DMS 273 (cell line): ENCODE results near the gene TERT.
A peak's percentile ranks its signal among the peaks of the same experiment; 100 is the strongest.
"Not testable (repeated sequence)": the region's sequence is repeated elsewhere in the genome, so short reads cannot be mapped to it uniquely, and the experiment has no call there.

Source experiments
- DNase-seq: peaks from one replicate; lab custom pipeline; 2025; ENCODE audit not compliant: unreplicated experiment; lab: John Stamatoyannopoulos, UW

The TERT gene

GRCh38 chr5:1243487-1244130 is 51.3 kb downstream of the TERT start:
- DNase-seq, result no peak

GRCh38 chr5:1242733-1243486 is 52.0 kb downstream of the TERT start:
- no peak for DNase-seq

GRCh38 chr5:1241509-1242080 is 53.3 kb downstream of the TERT start:
- no peak for DNase-seq

- no peak for DNase-seq
Observed at GRCh38 chr5:1240496-1241260, 54.2 kb downstream of the TERT start.

- DNase-seq, result no peak
Observed at GRCh38 chr5:1239505-1240251, 55.2 kb downstream of the TERT start.

GRCh38 chr5:1235838-1236237 is 59.0 kb downstream of the TERT start:
- no peak for DNase-seq

GRCh38 chr5:1235379-1235778 is 59.5 kb downstream of the TERT start:
- DNase-seq, result no peak

GRCh38 chr5:1232780-1233179 is 62.1 kb downstream of the TERT start:
- DNase-seq, result no peak

GRCh38 chr5:1231354-1231905 is 63.4 kb downstream of the TERT start:
- DNase-seq, result peak; percentile 76

GRCh38 chr5:1230551-1230950 is 64.3 kb downstream of the TERT start:
- no peak for DNase-seq

- no peak for DNase-seq
Observed at GRCh38 chr5:1229822-1230221, 65.0 kb downstream of the TERT start.

- not testable (repeated sequence) for DNase-seq
Observed at GRCh38 chr5:1229023-1229422, 65.8 kb downstream of the TERT start.

GRCh38 chr5:1228120-1228519 is 66.7 kb downstream of the TERT start:
- peak; percentile 79 for DNase-seq

- DNase-seq, result peak; percentile 88
Observed at GRCh38 chr5:1227667-1228066, 67.2 kb downstream of the TERT start.

GRCh38 chr5:1226839-1227581 is 67.9 kb downstream of the TERT start:
- no peak for DNase-seq

- DNase-seq, result no peak
Observed at GRCh38 chr5:1226231-1226630, 68.6 kb downstream of the TERT start.

- no peak for DNase-seq
Observed at GRCh38 chr5:1225081-1225480, 69.8 kb downstream of the TERT start, which contains the start of gene SLC6A18. SLC6A18 (plus strand) TSS chr5:1225381; CDS start chr5:1225478, 97 bp downstream.

- DNase-seq, result no peak
Observed at GRCh38 chr5:1224631-1225030, 70.2 kb downstream of the TERT start.

GRCh38 chr5:1223278-1223670 is 71.6 kb downstream of the TERT start:
- DNase-seq, result no peak
